ENCODE data around the gene SMG9.

Gene SMG9

GRCh38 chr19:43751466-43752220 is 3.1 kb downstream of the SMG9 start:
- no peak for DNase-seq

GRCh38 chr19:43749898-43750297 is 4.9 kb downstream of the SMG9 start:
- no peak for DNase-seq

GRCh38 chr19:43749152-43749551 is 5.6 kb downstream of the SMG9 start:
- no peak for DNase-seq

- DNase-seq: no peak
Measured at GRCh38 chr19:43748685-43749084, 6.1 kb downstream of the SMG9 start.

GRCh38 chr19:43748205-43748594 is 6.6 kb downstream of the SMG9 start:
- no peak for DNase-seq

- no peak for DNase-seq
Measured at GRCh38 chr19:43747557-43748204, 7.1 kb downstream of the SMG9 start.

- no peak for DNase-seq
Measured at GRCh38 chr19:43743059-43743458, 11.7 kb downstream of the SMG9 start.

DNA sequence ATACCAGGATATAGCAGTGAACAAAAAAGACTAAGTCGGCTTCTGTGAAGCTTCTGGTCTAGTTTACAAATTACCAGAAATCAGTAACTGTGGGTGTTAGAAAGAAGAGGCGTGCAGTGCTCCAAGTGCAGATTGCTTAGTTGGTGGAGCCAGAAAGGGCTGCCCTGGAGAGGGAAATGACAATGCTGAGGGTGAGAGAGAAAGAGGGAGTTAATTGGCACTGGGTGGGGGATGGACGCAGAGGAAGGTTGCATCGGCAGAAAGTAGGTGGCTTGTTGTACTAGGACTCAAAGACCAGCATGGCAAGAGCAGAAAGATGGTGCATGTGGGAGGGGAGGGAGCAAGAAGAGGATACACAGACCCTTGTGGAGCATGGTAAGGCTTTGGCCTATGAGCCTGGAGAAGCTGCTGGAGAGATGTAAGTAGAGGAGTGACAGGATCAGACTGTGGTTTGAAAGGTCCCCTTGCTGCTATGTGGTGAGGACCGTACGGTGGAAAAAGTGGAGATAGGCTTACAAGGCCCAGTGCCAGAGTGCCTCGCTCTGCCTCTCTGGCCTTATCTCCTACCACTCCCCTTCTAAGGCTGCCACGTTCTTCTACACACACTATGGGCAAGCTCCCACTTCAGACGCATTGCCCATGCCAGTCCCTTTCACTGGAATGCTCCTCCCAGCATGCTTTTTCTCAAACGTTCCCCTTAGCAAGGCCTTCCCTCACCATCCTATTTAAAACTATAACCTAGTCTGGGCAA is 13.5 kb downstream of the SMG9 start:
- DNase-seq: peak; percentile 79

DNA sequence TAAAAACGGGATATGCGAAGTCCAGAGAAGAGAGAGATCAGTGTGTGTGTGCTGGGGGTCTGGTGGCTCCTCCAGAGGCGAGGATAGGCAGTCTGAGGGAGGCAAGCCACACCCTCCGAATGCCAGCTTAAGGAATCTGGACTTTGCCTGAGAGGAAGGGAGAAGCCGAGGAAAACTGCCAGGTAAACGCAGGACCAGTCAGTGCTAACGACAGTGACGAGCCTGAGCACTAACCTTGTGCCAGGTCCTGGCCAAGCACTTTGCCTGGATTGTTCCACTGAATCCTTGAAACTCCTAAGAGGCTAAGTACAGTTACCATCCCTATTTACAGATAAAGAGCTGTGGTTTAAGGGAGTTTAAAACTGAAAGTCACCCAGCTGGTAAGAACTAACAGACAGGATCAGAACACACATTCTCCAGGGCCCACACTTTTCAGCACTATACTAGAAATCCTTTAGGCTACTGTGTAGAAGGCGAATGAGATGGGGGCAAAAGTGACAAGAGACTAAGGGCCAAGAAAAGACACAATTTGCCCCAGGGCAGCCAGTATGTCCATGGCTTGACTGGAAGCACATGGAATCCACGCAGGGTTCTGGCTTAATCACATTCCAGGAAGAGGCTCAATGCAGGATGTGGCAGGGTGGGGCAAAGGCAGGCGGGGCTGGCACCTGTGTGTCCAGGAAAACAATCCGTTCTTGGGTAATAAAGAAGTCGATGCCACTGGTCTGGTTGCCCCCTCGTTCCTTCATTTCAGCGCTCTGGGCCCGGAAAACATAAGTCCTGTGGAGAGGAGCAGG is 15.1 kb downstream of the SMG9 start:
- DNase-seq: no peak

- DNase-seq: peak; percentile 70
Measured at GRCh38 chr19:43738780-43739211, 16.0 kb downstream of the SMG9 start.

GRCh38 chr19:43735957-43736356 is 18.8 kb downstream of the SMG9 start:
- no peak for DNase-seq

- no peak for DNase-seq
Measured at GRCh38 chr19:43735013-43735412, 19.7 kb downstream of the SMG9 start.

- DNase-seq: peak; percentile 43
Measured at GRCh38 chr19:43731846-43732245, 22.9 kb downstream of the SMG9 start.

DNA sequence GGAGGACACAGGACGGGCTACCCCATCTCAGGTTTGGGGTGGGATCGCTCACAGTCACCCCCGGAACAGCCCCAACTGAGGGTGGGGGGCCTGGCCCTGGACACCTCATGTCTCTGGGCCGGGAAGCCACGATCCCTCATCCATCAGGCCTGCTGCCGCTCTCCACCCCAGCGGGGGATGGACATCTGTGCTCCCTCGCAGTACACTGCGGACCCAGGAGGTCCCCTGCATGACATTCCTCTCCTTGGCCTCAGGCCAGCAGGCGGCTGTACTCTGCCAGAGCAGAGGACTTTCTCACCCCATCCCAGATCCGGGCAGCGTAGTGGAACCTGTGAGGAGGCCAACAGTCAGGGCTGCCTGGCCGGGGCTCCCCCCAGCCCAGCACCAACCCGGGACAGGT is 23.4 kb downstream of the SMG9 start:
- no peak for DNase-seq

DNA sequence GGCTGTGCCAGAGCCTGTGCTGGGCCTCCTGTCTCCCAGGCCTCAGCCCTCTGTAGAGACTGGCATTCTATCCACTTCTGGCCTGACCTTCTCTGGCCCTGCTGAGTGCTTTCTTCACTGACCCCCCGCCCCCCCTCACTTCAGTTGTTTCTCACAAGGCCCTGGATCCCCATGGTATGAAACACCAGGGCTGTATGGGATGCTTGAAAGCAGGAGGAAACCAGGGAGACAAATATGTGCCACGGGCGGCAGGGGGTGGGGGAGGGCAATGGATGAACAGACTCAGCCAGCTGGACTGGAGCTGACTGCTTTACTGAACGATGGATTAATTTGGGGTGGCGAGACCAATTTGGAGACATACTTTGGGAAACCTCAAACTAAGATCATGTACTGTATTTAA is 24.8 kb downstream of the SMG9 start:
- DNase-seq: no peak

DNA sequence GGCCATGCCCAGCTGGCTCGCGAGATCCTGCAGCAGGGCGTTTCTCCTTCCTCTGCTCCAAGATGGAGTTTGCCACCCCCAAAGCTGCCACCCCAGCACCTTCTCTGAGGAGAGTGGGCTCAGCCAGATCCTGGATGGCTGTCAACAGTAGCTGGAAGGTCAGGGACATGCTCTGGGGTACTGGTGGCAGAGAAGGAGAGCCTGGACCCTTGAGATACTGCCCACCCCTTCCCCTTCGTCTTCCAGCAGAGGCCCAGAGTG is 27.2 kb downstream of the SMG9 start:
- DNase-seq: no peak

DNA sequence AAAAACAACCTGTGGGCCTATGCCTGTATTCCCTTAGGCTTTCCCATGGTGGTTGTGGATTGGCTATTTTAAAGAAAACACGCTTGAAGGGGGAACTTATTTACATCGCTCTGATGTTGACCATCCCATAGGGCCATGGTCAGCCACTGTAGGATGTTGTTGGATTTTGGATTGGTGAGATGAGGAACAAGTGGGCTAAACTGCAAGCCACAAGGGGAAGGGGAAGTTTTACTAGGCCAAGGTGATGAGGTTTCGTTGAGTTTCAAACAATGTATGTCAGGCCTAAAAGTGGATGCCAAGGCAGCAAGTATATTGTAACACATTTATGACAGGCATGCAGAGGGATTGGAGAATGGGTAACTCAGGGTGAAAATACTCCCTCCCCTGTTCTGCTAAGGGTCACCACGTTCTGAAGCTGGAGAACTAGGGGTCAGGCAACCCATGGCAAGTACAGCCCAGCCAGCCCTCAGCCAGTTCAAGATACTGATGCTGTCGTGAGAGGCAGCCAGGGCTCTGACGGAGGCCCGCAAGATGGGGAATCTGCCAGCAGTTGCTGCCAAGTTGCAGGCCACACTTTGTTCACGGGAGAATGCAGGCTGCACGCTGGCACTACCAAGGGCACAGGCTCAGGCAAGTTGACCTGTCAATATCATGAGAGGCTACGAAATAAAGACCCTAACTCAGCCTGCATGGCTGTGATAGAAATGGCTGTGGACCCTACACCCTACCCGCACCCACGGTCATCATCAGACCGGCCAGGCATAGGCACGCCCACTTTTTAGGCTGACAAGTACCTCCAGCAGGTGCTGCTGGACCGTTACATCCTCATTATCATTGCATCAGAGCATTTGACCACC is 27.8 kb downstream of the SMG9 start:
- peak; percentile 38 for DNase-seq

DNA sequence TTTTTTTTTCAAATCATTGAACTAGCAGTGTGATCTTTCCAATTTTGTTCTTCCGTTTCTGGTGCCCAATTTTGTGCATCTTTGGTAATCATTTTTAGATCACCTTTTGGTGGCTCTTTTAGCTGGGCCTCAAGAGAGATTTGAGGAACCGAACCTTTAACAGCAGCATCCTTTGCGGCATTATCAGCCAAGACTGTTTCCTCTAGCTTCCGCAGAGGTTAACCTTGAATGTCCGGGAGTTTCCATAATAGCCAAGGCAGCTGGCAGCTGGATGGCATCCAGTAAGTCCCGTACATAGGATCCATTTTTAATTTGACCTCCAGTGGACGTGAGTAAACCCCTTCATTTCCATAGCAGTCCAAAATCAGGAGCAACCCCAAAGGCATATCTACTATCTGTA is 29.3 kb downstream of the SMG9 start:
- DNase-seq: peak; percentile 66

DNA sequence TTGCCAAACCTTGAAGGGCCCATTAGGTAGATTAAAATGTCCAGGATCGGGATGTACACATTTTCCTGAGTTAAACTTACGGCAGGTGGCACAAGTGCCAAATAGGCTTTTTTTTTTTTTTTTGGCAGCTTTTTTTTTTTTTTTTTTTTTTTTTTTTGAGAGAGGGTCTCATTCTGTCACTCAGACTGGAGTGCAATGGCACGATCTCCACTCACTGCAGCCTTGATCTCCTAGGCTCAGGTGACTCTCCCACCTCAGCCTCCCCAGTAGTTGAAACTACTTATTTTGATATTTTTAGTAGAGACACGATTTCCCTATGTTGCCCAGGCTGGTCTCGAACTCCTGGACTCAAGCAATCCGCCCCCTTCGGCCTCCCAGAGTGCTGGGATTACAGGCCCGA is 29.9 kb downstream of the SMG9 start:
- no peak for DNase-seq

DNA sequence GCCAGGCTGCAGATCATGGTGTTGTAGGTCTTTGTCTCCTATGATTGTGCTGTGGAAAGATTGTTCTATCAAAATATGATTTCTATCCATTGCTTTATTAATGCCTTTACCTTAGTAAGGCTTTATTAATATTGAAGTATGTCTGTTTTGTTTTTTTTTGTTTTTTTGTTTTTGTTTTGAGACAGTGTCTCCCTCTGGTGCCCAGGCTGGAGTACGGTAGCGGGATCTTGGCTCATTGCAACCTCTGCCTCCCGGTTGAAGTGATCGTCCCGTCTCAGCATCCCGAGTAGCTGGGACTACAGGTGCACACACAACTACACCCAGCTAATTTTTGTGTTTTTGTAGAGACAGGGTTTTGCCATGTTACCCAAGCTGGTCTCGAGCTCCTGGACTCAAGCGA is 31.2 kb downstream of the SMG9 start:
- peak; percentile 27 for DNase-seq

- DNase-seq: no peak
Measured at GRCh38 chr19:43721469-43722048, 33.2 kb downstream of the SMG9 start.

DNA sequence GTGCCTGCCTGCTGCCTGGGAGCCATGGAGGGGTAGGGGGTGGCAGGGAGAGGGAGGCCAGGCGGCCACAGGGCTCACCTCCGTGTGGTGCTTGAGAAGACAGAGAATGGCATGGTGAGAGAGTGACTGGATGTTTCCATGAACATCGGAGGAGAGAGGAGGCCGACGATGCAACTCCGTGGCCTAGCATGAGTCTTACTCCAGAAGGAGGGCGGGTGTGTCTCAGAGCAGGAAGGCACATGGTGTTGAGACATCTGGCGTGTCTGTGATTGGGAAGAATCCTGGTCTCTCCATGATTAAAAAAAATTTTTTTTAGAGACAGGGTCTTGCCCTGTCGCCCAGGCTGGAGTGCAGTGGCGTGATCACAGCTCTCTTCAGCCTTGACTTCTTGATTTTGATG is 33.8 kb downstream of the SMG9 start:
- DNase-seq: no peak

Measured in hematopoietic multipotent progenitor cell treated with erythropoietin and hydrocortisone succinate and interleukin-3 and kit ligand, for 4 days (in vitro differentiated cells).